ENCODE measurements around the gene POC1B.

Gene POC1B

DNA sequence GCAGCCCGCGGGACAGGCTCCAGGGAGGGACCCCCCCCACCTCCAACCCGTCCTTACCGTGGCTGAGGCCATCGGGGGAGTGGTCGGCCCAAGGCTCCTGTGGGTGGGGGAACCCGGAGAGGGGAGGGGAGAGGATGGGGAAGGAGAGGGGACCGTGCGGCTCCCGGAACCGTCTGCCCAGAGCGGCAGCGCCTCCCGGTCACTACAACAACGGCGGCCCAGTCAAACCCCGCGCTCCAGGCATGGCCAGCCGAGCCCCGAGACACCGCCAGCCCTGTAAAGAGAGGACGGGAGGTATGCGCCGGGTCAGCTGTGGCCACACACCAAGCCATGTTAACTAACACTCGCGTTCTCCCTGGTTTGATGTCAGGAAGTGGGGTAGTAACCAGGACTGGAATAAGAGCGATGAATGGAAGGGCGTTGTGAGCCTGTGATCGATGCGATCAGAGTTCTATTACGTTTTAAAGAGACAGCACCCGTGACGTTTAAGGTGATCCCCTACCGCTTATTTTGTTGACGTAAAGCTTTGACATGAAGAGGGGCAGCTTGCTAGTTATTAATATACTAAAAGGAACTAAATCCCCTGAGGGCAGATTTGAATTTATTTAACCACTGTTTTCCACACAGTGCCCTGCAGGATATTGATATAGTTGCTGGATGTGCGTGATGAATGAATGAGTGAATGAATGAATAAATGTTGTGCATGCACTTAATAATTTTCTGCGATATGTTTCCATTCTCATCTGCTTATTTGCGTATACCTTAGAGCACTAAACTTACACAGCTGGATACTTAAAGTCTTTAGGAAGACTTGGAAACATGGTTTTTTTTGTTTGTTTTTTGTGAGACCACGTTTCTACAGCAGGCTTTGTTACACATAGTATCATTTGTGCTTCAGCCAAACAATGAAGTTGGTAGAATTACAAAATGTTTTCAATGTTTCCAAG is at the start of gene POC1B:
Gene POC1B, minus strand, starts transcription at position 224 of the 947 bp plus-strand sequence. Its CDS starts 152 bp downstream, at position 72.
- peak; percentile 47 for DNase-seq (ENCODE audit: low spot score)

- no peak for DNase-seq (ENCODE audit: low spot score)
Observed at GRCh38 chr12:89575374-89575773, 49.5 kb upstream of the POC1B start.

- no peak for DNase-seq (ENCODE audit: low spot score)
Observed at GRCh38 chr12:89574736-89575208, 48.9 kb upstream of the POC1B start.

DNA sequence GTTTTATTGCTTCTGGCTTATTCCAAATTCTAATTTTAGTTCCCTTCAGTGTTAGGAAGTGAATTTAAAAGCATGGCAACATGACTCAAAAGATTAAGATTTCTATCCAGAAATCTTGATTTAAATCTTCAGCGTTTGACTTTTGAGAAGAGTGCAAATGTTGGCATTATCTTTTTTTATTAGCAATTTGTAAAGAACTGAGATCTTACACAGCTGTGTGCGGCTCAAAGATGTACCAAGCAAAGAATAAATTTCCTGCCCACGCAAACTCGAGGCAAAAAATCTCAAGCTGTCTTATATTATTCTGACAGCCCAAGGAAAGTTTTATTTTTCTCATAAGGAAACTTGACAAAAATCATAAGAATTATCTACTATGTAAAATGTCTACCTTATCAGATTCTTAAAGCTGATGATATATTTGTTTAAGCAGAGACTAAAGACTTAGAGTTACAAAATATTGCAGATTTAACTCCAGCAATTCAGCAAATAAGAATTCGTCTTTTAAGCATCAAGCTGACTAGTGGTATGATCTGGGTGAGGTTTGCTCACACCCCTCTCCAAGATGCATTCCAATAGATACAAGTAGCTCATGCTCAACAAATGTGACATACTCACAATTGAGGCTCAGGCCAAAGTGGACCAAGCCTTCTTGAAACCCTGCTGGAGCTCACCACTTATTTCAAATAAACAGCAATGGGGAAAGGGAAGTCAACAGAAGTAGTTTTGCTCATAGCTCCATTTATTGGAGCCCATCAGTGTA is 47.4 kb upstream of the POC1B start:
- DNase-seq (ENCODE audit: low spot score): no peak

- DNase-seq (ENCODE audit: low spot score): no peak
Observed at GRCh38 chr12:89571491-89572195, 45.8 kb upstream of the POC1B start.

DNA sequence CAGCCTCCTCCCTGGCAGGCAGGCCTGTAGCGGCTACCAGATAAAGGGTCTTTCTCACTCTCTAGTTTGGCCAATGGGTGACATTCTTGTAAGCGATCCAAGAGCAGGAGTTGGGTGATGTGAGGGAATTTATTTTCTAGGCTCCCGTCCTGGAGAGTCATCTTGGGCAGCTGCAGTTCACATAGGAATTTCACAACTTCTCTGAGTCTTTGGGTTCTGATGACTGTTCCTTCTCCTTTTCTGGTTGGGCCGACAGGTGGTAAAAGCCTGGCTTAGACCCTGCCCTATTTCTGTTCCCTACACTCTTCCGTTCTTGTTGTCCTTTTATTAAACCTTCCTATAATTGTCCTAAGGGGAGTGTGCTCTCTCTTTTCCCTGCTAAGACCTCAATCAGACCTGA is 42.6 kb upstream of the POC1B start:
- DNase-seq (ENCODE audit: low spot score): no peak

- no peak for DNase-seq (ENCODE audit: low spot score)
Observed at GRCh38 chr12:89567691-89568239, 41.9 kb upstream of the POC1B start.

DNA sequence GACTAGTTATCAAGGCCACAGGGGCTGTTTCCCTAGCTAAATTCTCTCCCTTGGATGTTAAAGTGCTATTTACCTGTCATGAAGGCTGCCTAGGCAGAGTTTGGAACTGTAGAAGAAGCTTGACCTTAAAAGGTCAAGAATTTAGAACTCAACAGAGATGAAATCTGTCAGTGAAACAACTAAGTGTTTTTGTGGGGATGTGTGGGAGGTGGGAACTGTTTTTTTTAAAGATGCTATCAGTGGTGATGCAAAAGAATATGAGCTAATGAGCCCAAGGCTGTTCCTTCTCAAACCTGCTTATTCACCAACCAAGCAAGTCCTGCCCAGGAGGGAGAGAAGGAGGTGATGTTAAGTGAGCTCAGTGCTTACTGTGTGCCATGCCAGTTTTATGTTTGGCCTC is 40.8 kb upstream of the POC1B start:
- DNase-seq (ENCODE audit: low spot score): no peak

DNA sequence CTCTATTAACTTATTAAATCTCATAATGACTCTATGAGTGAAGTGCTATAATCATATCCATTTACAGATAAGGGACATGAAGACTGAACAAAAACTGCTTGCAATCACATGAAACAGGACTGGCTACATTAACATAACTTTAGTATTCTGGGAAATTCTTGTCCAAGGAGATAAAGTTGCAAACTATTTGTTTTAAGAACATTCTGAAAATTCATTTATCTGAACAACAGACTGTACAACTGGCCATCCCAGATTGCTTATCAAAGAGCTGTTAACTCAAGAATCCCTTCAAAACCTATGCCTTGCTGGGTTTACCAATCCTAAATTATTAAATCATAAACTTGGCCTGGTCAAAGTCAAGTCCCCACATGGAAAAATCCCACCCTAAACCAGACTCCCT is 39.2 kb upstream of the POC1B start:
- DNase-seq (ENCODE audit: low spot score): no peak

GRCh38 chr12:89559753-89560152 is 33.9 kb upstream of the POC1B start:
- no peak for DNase-seq (ENCODE audit: low spot score)

DNA sequence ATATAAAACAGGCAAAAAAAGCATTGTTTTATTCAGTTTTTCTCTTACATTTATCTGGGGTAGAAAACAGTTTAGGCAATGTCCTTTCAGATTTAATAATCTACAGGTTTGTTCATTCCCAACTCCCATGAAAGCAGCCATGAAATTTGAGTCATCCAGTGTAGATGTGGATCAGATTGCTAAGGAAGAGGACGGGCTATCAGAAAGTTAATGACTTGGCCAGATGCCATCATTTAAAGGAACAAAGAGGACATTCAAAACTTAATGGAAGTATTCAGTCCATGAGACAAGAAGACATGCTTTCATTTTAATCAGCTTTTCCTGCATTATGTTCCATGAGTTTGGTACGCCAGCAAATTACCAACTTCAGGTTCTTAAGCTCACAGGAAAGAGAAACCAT is 31.1 kb upstream of the POC1B start:
- no peak for DNase-seq (ENCODE audit: low spot score)

GRCh38 chr12:89552376-89552775 is 26.5 kb upstream of the POC1B start:
- DNase-seq (ENCODE audit: low spot score): no peak

DNA sequence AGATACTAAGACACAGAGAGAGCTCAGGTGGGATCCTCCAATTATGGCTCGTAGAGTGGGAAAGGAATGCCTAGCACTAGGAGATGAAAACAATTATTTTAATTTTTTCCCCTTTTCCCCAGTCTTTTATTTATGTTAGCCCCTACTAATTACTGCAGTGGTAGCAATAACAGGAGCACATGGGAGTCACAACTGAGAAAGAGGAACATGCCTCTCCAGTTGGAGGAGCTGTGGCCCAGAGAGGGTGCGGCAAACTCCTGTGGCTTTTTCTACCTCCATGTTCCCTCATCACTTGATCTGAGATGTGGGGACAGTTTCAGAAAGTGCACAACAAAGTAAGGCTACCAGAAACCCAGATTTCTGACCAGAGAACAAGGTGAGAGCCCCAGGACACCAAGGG is 25.9 kb upstream of the POC1B start:
- DNase-seq (ENCODE audit: low spot score): no peak

DNA sequence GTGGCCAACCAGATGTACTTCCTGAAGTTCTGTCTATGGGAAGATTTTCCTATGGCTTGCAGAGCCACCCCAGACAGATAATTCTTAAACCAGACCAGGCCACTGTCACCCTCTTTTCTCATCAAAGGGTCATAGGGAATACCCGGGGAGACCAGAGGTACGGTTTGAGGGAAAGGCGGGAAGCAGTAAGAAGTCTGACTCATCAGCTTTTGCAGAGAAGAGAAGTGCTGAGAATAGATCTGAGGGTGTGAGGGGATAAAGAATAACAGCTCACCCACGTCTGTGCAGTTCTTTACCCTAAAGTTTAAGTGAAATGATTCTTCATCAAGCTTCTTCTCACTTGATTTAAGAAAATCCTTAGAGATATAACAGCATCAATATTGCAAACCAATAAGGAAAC is 21.3 kb upstream of the POC1B start:
- no peak for DNase-seq (ENCODE audit: low spot score)

DNA sequence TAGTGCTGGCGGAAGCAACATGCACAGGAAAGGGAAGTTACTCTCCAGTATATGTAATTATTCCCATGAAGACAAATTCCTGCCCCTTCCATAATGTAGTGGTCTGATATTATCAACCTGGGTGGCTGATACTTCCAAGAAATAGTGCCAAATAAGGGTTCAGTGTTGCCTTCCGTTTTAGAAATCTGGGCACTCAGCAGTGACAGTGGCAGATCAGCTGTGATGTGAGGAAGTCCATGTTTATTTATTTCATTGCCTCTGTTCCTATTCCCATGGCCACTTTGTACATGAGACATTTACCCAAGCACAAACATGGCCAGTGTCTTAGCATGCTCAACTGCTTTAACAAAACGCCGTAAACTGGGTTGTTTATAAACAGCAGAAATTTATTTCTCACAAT is 20.3 kb upstream of the POC1B start:
- no peak for DNase-seq (ENCODE audit: low spot score)

DNA sequence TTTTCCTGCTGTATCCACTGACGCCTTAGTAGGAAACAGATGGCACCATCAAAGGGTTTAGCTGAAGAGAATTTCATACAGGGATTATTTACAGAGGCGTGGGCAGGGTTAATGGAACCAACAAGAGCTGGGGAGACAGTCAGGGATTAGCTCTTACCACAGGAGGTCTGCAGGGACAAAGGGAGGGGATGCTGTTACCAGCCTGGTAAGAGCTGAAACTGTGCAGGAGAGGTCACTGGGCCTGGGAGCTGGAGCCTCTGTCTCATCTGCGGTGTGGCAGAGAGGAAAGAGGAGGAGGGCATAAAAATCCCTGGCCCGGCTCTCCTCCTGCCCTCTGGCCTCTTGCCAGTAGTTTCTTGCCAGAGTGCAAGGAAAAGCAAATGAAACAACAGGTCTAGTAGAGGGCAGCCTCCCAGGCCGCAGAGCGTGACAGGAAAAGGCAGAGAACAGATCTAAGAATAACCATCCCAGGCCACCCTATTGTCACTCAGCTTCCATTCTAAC is 18.9 kb upstream of the POC1B start:
- no peak for DNase-seq (ENCODE audit: low spot score)

GRCh38 chr12:89544022-89544421 is 18.2 kb upstream of the POC1B start:
- DNase-seq (ENCODE audit: low spot score): no peak

- peak; percentile 66 for DNase-seq (ENCODE audit: low spot score)
Observed at GRCh38 chr12:89542912-89543592, 17.2 kb upstream of the POC1B start.

- DNase-seq (ENCODE audit: low spot score): no peak
Observed at GRCh38 chr12:89542236-89542635, 16.4 kb upstream of the POC1B start.

DNA sequence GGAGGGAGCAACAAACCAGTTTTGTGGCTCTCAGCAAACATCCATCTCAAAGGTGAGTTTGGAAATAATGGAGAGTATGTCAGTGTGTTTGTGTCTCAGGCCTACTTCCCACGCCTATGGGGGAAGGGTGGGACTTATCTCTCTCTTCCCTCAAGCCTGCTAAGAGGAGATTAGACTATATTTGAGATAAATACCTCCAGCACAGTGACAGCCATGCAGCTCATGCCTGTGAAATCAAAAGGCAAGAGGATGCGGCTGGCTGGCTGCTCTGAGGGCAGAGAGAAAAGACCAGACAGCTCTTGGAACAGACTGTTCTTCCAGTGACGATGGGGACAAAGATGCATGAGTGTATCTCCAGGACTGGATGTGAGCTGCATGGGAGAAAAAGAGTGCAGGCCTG is 14.7 kb upstream of the POC1B start:
- DNase-seq (ENCODE audit: low spot score): no peak

All from CD4-positive, alpha-beta T cell treated with Interleukin-6 at 100 ng/mL for 8 hours (primary cell).